Suprapubic skin (tissue), 4 donors: Measurements from ENCODE around the gene FBXO21.

Experiments used
- EP300 ChIP-seq: sonication (generic); formaldehyde crosslinking; IDR thresholded peaks from one replicate; pipeline ENCODE4 v1.6.1; 2017; ENCODE audit warnings: antibody characterized with exemption
- POLR2A ChIP-seq, 2 donors: fragments of 450-650 bp; IDR thresholded peaks; one replicate each; pipeline ENCODE4 v1.6.1; 2017; ENCODE audit warnings: antibody characterized with exemption in 2 of 2, mild to moderate bottlenecking in 2 of 2, moderate library complexity in 2 of 2
- POLR2AphosphoS5 ChIP-seq, 3 donors: sonication (generic); formaldehyde crosslinking; IDR thresholded peaks; one replicate each; pipeline ENCODE4 v1.6.1; 2017; ENCODE audit warnings: antibody characterized with exemption in 3 of 3
- TF ChIP-seq, protein P1 (sequence below), 2 donors: fragments of 200-600 bp in 1 of 2; fragments of 450-650 bp in 1 of 2; sonication (generic) in 1 of 2; IDR thresholded peaks; one replicate each; pipeline ENCODE4 v1.5.1; 2016 to 2019; ENCODE audit warnings: antibody characterized with exemption in 2 of 2, mild to moderate bottlenecking in 1 of 2, moderate library complexity in 1 of 2

DNA sequence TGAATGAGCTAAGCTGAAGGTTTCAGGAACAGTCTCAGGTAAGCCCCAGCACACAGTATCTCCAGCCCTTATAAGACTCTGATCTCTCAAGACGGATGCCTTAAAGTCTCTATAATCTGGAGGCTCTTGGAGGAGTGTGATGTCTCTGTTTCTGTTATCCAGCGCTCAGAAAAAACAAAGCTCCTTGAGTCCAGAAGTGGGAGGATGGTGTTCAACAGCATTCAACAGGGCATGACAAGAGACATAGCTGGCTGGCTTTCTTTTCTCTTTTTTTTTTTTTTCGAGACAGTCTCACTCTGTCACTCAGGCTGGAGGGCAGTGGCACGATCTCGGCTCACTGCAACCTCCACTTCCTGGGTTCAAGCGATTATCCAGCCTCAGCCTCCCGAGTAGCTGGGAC, 59.5 kb downstream of the FBXO21 start:
- TF ChIP-seq POLR2AphosphoS5 (IDR thresholded peaks at IDR 0.05) (no peak), EP300 (no peak), POLR2A (IDR thresholded peaks at IDR 0.05) (no peak)
- TF ChIP-seq, protein P1, sequence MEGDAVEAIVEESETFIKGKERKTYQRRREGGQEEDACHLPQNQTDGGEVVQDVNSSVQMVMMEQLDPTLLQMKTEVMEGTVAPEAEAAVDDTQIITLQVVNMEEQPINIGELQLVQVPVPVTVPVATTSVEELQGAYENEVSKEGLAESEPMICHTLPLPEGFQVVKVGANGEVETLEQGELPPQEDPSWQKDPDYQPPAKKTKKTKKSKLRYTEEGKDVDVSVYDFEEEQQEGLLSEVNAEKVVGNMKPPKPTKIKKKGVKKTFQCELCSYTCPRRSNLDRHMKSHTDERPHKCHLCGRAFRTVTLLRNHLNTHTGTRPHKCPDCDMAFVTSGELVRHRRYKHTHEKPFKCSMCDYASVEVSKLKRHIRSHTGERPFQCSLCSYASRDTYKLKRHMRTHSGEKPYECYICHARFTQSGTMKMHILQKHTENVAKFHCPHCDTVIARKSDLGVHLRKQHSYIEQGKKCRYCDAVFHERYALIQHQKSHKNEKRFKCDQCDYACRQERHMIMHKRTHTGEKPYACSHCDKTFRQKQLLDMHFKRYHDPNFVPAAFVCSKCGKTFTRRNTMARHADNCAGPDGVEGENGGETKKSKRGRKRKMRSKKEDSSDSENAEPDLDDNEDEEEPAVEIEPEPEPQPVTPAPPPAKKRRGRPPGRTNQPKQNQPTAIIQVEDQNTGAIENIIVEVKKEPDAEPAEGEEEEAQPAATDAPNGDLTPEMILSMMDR (IDR thresholded peaks at IDR 0.05): no peak
